ENCODE results near the gene CDH3. TPM values are rescaled to one million over a fixed set of nuclear protein-coding genes. Genes with fewer than 3 reads are reported as not detected.

The CDH3 gene
- total and polyA plus RNA-seq, 2 of the 8 experiments (the other 6 are each of a cell fraction or from before 2014, with no cell fraction given) = 146 to 171 TPM

GRCh38 chr16:68685685-68686478, 40.8 kb downstream of the CDH3 start:
- Histone ChIP-seq H3K9ac (replicated peaks in 1 of 4; ENCODE audit: extremely low read depth in 1 of 4, low read depth in 3 of 4, low read length in 3 of 4) (no peak overlapping the region), H3K27me3 (replicated peaks in 1 of 4; ENCODE audit: control insufficient read depth in 3 of 4, extremely low read depth in 1 of 4, insufficient read depth in 3 of 4, low read length in 3 of 4) (no peaks in the 10 kb centered on the region), H4K5ac (ENCODE audit: insufficient read length, low read depth, low read length) (no peak overlapping the region), H2AK5ac (ENCODE audit: low read depth, low read length) (no peak overlapping the region), H3K79me1 (ENCODE audit: low read depth, low read length) (no peaks in the 10 kb centered on the region), H3K14ac (ENCODE audit: insufficient read length) (no peak overlapping the region), H3K56ac (replicated peaks; ENCODE audit: insufficient read length, low read depth, low read length) (no peak overlapping the region), H3K36me3 (ENCODE audit: control insufficient read depth in 2 of 4, insufficient read depth in 4 of 4, low read length in 3 of 4) (peaks cover 16 to 71% (median 57%) of the 10 kb centered on the region in 4 experiments), H3K4me1 (replicated peaks in 1 of 4; ENCODE audit: control insufficient read depth in 3 of 4, insufficient read depth in 4 of 4, low read length in 3 of 4) (no peaks in the 10 kb centered on the region), H2AFZ (ENCODE audit: low read length) (no peak overlapping the region), H2BK15ac (ENCODE audit: low read length) (no peak overlapping the region), H3K4me3 (ENCODE audit: extremely low read depth in 1 of 4, insufficient read depth in 2 of 4, low read depth in 3 of 4, low read length in 4 of 4) (no peak overlapping the region), H3K27ac (ENCODE audit: low read depth, low read length) (no peak overlapping the region), H2BK12ac (ENCODE audit: low read depth, low read length) (no peak overlapping the region), H3K4ac (replicated peaks; ENCODE audit: insufficient read length, low read depth, low read length) (no peak overlapping the region), H3K79me2 (ENCODE audit: control insufficient read depth in 1 of 2, insufficient read depth in 2 of 2, low read length in 2 of 2) (no peaks in the 10 kb centered on the region), H3K18ac (ENCODE audit: extremely low read depth, low read length) (no peak overlapping the region), H3K4me2 (ENCODE audit: insufficient read depth in 1 of 2, low read depth in 2 of 2, low read length in 2 of 2) (no peak overlapping the region), H3K9me3 (ENCODE audit: insufficient read depth in 2 of 2, low read depth in 1 of 2, low read length in 1 of 2) (no peaks in the 10 kb centered on the region), H2BK20ac (ENCODE audit: low read length) (no peak overlapping the region), H4K8ac (ENCODE audit: extremely low read depth, insufficient read depth, low read length) (no peak overlapping the region), H4K20me1 (replicated peaks in 1 of 2; ENCODE audit: control insufficient read depth in 1 of 2, insufficient read depth in 2 of 2, low read length in 2 of 2) (peaks cover 0 to 7% of the 10 kb centered on the region in 2 experiments), H4K91ac (replicated peaks; ENCODE audit: insufficient read length, low read length) (no peak overlapping the region), H3K23me2 (ENCODE audit: low read depth, low read length) (0 out of 2 replicates have a peak, but pooled peaks cover 2% of the 10 kb centered on the region), H2BK120ac (replicated peaks; ENCODE audit: low read depth, low read length) (no peak overlapping the region), H3K23ac (ENCODE audit: insufficient read length) (no peak overlapping the region), H2BK5ac (ENCODE audit: low read depth, low read length) (no peak overlapping the region)
- TF ChIP-seq BACH1 (IDR thresholded peaks at IDR 0.05; ENCODE audit: low read length) (no peak), RAD21 (IDR thresholded peaks at IDR 0.05 in 1 of 2, conservative IDR thresholded peaks at IDR 0.05 in 1 of 2; ENCODE audit: low read depth in 2 of 2, low read length in 2 of 2) (no peak), POU5F1 (IDR thresholded peaks at IDR 0.05; ENCODE audit: low read depth, low read length) (no peak), KDM4A (IDR thresholded peaks at IDR 0.05; ENCODE audit: low read depth, low read length, severe bottlenecking) (no peak), TBP (IDR thresholded peaks at IDR 0.05; ENCODE audit: low read depth, low read length) (no peak), ASH2L (IDR thresholded peaks at IDR 0.05; ENCODE audit: low read length) (no peak), CBX8 (IDR thresholded peaks at IDR 0.05; ENCODE audit: borderline replicate concordance, low read depth, low read length) (no peak)
- no peak for FAIRE-seq
- 89% methylated on average over 22 of the region's 22 CpGs; no CpG with 5 or more reads in 1 of the 2 experiments for whole genome bisulfite sequencing, 2 experiments (ENCODE audit: extremely low coverage in 1 of 2, insufficient coverage in 1 of 2, insufficient read length in 1 of 2, insufficient replicate concordance in 2 of 2, low coverage in 1 of 2, low lambda C conversion rate in 2 of 2, missing lambda C conversion rate in 1 of 2)
- ChIA-PET CTCF (ENCODE audit: partially characterized antibody) (interaction anchor here (1.6 kb wide), 1 partner anchor 95 kb away, joined by 8 read pairs; no protein-coding TSS in a partner anchor), POLR2A (ENCODE audit: partially characterized antibody) (interaction anchor here (1.5 kb wide), 1 partner anchor 9 kb away, joined by 3 read pairs; no protein-coding TSS in a partner anchor)
- DNase-seq (ENCODE audit: low read depth in 1 of 2, low spot score in 2 of 2) = no peak
